ENCODE results near the gene ADAMTS2. TPM values are rescaled to one million over a fixed set of nuclear protein-coding genes. Genes with fewer than 3 reads are reported as not detected.

ADAMTS2 gene
- total RNA-seq, 1 experiment from 2014 or later = not detected

DNA sequence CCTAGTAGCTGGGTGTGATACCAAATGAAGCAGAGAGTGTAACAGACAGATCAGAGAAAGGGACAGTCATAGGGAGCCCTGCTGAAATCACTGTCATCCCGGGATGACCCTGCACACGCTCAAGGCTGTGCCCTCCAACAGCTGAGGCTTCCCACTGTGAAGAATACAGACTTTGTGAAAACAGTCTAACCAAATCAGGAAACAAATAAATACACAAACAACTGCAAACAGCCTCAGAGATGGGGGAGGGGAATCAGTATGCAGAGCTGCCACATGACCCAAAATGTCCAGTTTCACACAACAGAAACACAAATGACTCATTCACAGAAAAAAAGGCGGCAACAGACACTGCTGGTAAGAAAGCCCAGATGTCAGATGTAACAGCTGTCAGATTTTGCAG is 101.9 kb downstream of the ADAMTS2 start:
- Mint-ChIP-seq H3K36me3 (ENCODE audit: insufficient read depth, unreplicated experiment) (no peaks in the 10 kb centered on the region), H3K27me3 (ENCODE audit: unreplicated experiment) (no peaks in the 10 kb centered on the region), H3K4me3 (ENCODE audit: low read depth, unreplicated experiment) (no peak overlapping the region), H3K9me3 (ENCODE audit: low read depth, unreplicated experiment) (peaks cover 20% of the 10 kb centered on the region), H3K4me1 (ENCODE audit: low read depth, unreplicated experiment) (no peaks in the 10 kb centered on the region), H3K27ac (ENCODE audit: unreplicated experiment) (no peak overlapping the region)
- intact Hi-C loops (cut with micrococcal nuclease; ENCODE audit: unreplicated experiment) = no loop called here
- TF ChIP-seq, protein P1, sequence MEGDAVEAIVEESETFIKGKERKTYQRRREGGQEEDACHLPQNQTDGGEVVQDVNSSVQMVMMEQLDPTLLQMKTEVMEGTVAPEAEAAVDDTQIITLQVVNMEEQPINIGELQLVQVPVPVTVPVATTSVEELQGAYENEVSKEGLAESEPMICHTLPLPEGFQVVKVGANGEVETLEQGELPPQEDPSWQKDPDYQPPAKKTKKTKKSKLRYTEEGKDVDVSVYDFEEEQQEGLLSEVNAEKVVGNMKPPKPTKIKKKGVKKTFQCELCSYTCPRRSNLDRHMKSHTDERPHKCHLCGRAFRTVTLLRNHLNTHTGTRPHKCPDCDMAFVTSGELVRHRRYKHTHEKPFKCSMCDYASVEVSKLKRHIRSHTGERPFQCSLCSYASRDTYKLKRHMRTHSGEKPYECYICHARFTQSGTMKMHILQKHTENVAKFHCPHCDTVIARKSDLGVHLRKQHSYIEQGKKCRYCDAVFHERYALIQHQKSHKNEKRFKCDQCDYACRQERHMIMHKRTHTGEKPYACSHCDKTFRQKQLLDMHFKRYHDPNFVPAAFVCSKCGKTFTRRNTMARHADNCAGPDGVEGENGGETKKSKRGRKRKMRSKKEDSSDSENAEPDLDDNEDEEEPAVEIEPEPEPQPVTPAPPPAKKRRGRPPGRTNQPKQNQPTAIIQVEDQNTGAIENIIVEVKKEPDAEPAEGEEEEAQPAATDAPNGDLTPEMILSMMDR (IDR thresholded peaks at IDR 0.05; ENCODE audit: unreplicated experiment) = no peak
- no peak for DNase-seq
- CTCF ChIA-PET = no interaction called here
- BruUV-seq (replicated peaks) = no TSS peak

DNA sequence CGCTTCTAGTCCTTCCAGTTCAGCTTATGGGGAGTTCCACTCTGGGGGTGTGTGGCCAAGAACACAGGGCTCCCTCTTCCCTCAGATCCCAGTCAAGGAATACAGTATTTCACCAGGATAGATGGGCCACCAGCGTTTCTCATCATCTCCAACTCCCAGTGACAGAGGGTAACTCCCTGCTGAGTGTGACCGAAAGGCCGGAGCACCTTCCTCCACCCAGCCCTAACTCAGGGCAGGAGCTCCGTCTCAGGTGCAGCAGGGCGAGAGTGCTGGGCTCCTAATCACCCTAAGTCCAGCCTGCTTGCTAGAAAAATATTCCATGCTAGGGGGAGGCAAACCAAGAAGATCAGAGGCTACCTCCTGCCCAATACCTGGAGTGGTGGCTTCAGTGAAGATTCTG is 102.6 kb downstream of the ADAMTS2 start:
- Mint-ChIP-seq H3K4me3 (ENCODE audit: low read depth, unreplicated experiment) (no peak overlapping the region), H3K27me3 (ENCODE audit: unreplicated experiment) (no peaks in the 10 kb centered on the region), H3K27ac (ENCODE audit: unreplicated experiment) (no peak overlapping the region), H3K9me3 (ENCODE audit: low read depth, unreplicated experiment) (peaks cover 22% of the 10 kb centered on the region), H3K36me3 (ENCODE audit: insufficient read depth, unreplicated experiment) (no peaks in the 10 kb centered on the region), H3K4me1 (ENCODE audit: low read depth, unreplicated experiment) (no peaks in the 10 kb centered on the region)
- DNase-seq = no peak
- no TSS peak for BruUV-seq (replicated peaks)
- TF ChIP-seq, protein P1 (IDR thresholded peaks at IDR 0.05; ENCODE audit: unreplicated experiment) = no peak
- intact Hi-C loops (cut with micrococcal nuclease; ENCODE audit: unreplicated experiment) = no loop called here
- CTCF ChIA-PET = no interaction called here

DNA sequence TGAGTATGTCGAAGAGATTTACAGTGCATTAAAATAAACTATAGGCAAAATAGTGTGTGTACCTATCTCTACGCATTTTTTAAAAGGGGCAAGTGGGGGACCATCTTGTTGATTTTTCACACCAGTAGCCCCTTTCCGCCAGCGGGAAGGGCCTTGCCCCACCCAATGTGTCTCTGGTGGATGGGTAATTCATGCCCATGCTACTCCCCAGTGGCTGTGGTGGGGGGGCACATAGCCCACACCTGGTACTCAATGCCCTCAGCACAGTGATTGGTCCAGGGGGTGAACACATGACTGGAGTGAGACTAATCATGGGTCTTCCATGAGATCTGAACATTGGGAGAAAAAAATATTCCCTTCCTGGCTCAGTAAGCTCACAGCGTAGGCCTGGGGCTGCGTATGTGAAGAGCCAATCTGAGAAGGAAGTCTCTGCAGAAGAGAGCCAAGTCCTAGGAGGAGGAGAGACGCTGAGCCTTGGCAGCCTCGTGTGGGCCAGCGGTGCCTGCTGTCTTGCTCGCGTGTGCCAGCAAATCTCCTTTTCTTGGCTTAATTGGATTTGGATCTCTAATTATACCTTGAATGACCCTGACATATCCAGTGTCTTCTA is 103.4 kb downstream of the ADAMTS2 start:
- peaks cover 25% of the 10 kb centered on the region for H3K9me3 Mint-ChIP-seq (ENCODE audit: low read depth, unreplicated experiment)
- CTCF ChIA-PET = interaction anchor here (0.6 kb wide), 1 partner anchor 379 kb away, joined by 4 read pairs; no protein-coding TSS in a partner anchor
- no TSS peak for BruUV-seq (replicated peaks)

DNA sequence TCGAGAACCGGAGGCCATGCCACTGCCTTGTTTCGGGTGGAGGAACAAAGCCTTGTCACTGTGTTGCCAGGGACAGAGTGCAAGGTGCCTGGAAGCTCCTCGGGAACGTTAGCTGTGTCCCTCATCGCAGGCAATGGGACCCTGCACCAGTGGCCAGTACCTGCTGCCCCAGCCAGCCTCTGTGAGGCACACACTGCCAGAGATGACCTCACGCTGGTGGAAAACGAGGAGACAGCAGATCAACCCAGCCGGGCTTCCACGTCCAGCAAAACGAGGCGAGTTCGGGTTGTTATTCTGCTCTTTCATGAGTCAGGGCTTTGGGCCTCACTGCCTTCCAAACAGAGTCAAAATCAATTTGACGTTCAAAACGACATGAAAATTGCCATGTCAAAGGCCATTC is 104.1 kb downstream of the ADAMTS2 start:
- CTCF ChIA-PET = no interaction called here
- H3K9me3 Mint-ChIP-seq (ENCODE audit: low read depth, unreplicated experiment) = peaks cover 25% of the 10 kb centered on the region
- intact Hi-C loops (cut with micrococcal nuclease; ENCODE audit: unreplicated experiment) = no loop called here
- H3K4me3 Mint-ChIP-seq (ENCODE audit: low read depth, unreplicated experiment) = no peak overlapping the region
- H3K27me3 Mint-ChIP-seq (ENCODE audit: unreplicated experiment) = no peaks in the 10 kb centered on the region
- no peaks in the 10 kb centered on the region for H3K36me3 Mint-ChIP-seq (ENCODE audit: insufficient read depth, unreplicated experiment)
- no peaks in the 10 kb centered on the region for H3K4me1 Mint-ChIP-seq (ENCODE audit: low read depth, unreplicated experiment)
- TF ChIP-seq, protein P1 (IDR thresholded peaks at IDR 0.05; ENCODE audit: unreplicated experiment) = no peak
- no peak for DNase-seq
- no peak overlapping the region for H3K27ac Mint-ChIP-seq (ENCODE audit: unreplicated experiment)
- no TSS peak for BruUV-seq (replicated peaks)

More for the DNA sequence above, 103.4 kb downstream of the ADAMTS2 start:
- Mint-ChIP-seq H3K36me3 (ENCODE audit: insufficient read depth, unreplicated experiment) (no peaks in the 10 kb centered on the region), H3K4me1 (ENCODE audit: low read depth, unreplicated experiment) (no peaks in the 10 kb centered on the region), H3K27ac (ENCODE audit: unreplicated experiment) (no peak overlapping the region), H3K27me3 (ENCODE audit: unreplicated experiment) (no peaks in the 10 kb centered on the region), H3K4me3 (ENCODE audit: low read depth, unreplicated experiment) (no peak overlapping the region)
- TF ChIP-seq, protein P1 (IDR thresholded peaks at IDR 0.05; ENCODE audit: unreplicated experiment) = no peak
- intact Hi-C loops (cut with micrococcal nuclease; ENCODE audit: unreplicated experiment) = no loop called here
- no peak for DNase-seq
